Progenitor cell of endocrine pancreas (in vitro differentiated cells): ENCODE results near the gene UQCRC1. TPM values are rescaled to one million over a fixed set of nuclear protein-coding genes. Genes with fewer than 3 reads are reported as not detected.

Experiments used
- DNase-seq: peaks from one replicate; pipeline ENCODE4 v3.0.0; 2021; ENCODE audit warnings: low spot score; ENCODE audit not compliant: unreplicated experiment
- H3K27ac Mint-ChIP-seq: 2 replicates; pipeline ENCODE4 v1.8.0; 2021; ENCODE audit warnings: mild to moderate bottlenecking, moderate library complexity, mixed read lengths
- H3K27me3 Mint-ChIP-seq: 2 replicates; pipeline ENCODE4 v1.8.0; 2021; ENCODE audit warnings: mixed read lengths
- H3K36me3 Mint-ChIP-seq: 2 replicates; pipeline ENCODE4 v1.8.0; 2022; ENCODE audit warnings: mixed read lengths; ENCODE audit not compliant: insufficient read depth
- H3K4me1 Mint-ChIP-seq: 2 replicates; pipeline ENCODE4 v1.8.0; 2021; ENCODE audit warnings: low read depth, mixed read lengths
- H3K4me3 Mint-ChIP-seq: 2 replicates; pipeline ENCODE4 v1.8.0; 2021; ENCODE audit warnings: low read depth, mild to moderate bottlenecking, moderate library complexity, mixed read lengths
- H3K9me3 Mint-ChIP-seq: 2 replicates; pipeline ENCODE4 v1.8.0; 2021; ENCODE audit warnings: low read depth, mixed read lengths
- CTCF ChIP-seq: fragments of 200-600 bp; sonication (generic); IDR thresholded peaks from one replicate; pipeline ENCODE4 v1.5.0; 2021; ENCODE audit warnings: antibody characterized with exemption, mild to moderate bottlenecking; ENCODE audit not compliant: unreplicated experiment
- total RNA-seq: library from RNA; stranded (reverse); gene quantifications from 2 replicates; pipeline ENCODE4 v1.2.1, GENCODE V29; 2021

The UQCRC1 gene
- total RNA-seq, 1 donor from 2014 or later: 219 TPM

GRCh38 chr3:48652923-48653715 is 43.7 kb upstream of the UQCRC1 start:
- Mint-ChIP-seq H3K36me3 (peaks cover 2% of the 10 kb centered on the region), H3K27me3 (peaks cover 3% of the 10 kb centered on the region), H3K4me1 (peaks cover 4% of the 10 kb centered on the region), H3K9me3 (no peaks in the 10 kb centered on the region), H3K4me3 (no peak overlapping the region), H3K27ac (no peak overlapping the region)
- DNase-seq: no peak
- TF ChIP-seq CTCF: no peak

- peaks cover 4% of the 10 kb centered on the region for H3K4me1 Mint-ChIP-seq
- H3K27me3 Mint-ChIP-seq: peaks cover 3% of the 10 kb centered on the region
- DNase-seq: no peak
- no peak for TF ChIP-seq CTCF
- H3K9me3 Mint-ChIP-seq: no peaks in the 10 kb centered on the region
- H3K36me3 Mint-ChIP-seq: peaks cover 2% of the 10 kb centered on the region
- H3K4me3 Mint-ChIP-seq: no peak overlapping the region
- no peak overlapping the region for H3K27ac Mint-ChIP-seq
Measured at GRCh38 chr3:48651771-48652170, 42.3 kb upstream of the UQCRC1 start.

DNA sequence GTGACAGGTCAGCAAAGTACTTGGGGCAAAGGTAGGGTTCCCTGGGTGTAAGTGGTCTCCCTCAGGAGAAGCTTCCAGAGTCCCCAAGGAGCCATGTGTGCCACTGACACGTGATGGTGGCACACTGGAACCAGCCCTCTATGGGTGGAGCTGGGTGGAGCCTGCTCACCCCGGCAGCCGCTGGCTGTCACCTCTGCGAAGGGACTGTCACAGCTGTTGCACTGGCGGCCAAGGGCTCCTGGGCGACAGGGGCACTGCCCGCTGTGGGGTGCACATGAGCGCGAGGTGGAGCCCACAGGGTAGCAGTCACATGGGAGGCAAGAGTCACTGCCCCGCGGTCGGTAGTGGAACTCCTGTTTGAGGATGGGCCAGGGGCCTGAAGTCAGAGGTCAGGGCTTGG is 41.3 kb upstream of the UQCRC1 start:
- Mint-ChIP-seq H3K4me1 (peaks cover 4% of the 10 kb centered on the region), H3K36me3 (peaks cover 2% of the 10 kb centered on the region), H3K4me3 (no peak overlapping the region), H3K9me3 (no peaks in the 10 kb centered on the region), H3K27ac (no peak overlapping the region), H3K27me3 (peaks cover 3% of the 10 kb centered on the region)
- DNase-seq: no peak
- TF ChIP-seq CTCF: no peak

DNA sequence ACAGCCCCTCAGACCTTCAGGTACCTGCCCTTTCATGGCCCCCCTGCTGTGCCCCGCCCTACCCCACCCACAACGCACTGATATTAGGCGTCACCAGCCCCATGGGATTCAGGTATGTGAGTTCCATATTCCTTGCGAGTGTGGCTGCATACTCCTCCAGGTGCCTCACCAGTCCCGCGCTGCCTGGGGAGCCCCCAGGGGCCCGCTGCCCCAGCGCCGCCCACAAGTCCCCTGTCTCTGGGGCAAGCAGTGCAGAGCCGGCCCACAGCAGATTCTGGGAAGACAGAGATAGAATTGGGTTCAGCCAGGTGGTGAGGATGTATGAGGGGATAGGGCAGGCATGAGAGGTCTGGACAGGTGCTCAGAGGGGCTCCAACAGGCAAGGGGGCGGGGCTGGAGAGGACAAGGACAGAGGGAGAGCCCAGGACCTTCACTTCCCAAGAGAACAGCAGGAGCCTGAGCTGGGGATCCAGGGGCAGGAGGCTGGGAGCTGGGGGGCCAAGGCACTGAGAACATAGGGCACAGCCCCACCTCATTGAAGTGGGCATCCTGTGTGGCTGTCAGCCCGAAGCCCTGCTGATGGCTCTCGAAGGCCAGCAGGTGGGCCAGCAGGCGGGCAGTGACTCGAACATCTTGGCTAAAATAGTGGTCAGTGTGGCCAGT is 38.9 kb upstream of the UQCRC1 start:
- no peak for DNase-seq
- peaks cover 2% of the 10 kb centered on the region for H3K36me3 Mint-ChIP-seq
- peaks cover 4% of the 10 kb centered on the region for H3K4me1 Mint-ChIP-seq
- H3K9me3 Mint-ChIP-seq: no peaks in the 10 kb centered on the region
- H3K27ac Mint-ChIP-seq: no peak overlapping the region
- H3K4me3 Mint-ChIP-seq: no peak overlapping the region
- TF ChIP-seq CTCF: no peak
- no peaks in the 10 kb centered on the region for H3K27me3 Mint-ChIP-seq

DNA sequence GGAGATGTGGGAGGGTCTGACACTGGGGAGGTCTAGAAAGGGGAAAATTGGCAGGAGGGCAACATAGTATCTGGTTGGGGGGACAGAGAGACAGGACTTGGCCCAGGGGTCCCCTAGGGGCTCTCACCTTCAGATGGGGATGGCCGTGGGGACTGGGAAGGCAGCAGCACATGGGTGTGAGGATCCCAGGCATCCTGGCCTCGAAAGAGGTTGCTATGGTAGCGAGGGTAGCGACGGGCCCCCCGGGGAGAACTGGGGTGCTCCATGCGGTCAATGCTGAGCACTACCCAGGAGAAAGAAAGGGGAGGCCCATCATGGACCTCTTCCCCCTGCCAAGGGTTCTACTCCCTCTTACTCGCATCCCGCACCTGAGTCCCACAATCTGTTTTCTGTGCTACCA is 38.3 kb upstream of the UQCRC1 start:
- no peak for DNase-seq
- Mint-ChIP-seq H3K27me3 (no peaks in the 10 kb centered on the region), H3K36me3 (peaks cover 2% of the 10 kb centered on the region), H3K4me3 (no peak overlapping the region), H3K4me1 (peaks cover 4% of the 10 kb centered on the region), H3K27ac (no peak overlapping the region), H3K9me3 (no peaks in the 10 kb centered on the region)
- no peak for TF ChIP-seq CTCF
